HG02870 (cell line): Measurements from ENCODE around the gene MB21D2.

Experiments
- ATAC-seq: cut with Tn5 transposase; IDR thresholded peaks from one replicate; pipeline ENCODE4 v1.9.1; 2021; ENCODE audit warnings: mild to moderate bottlenecking, moderate library complexity; ENCODE audit not compliant: unreplicated experiment

The MB21D2 gene

GRCh38 chr3:192927016-192927415 is 9.4 kb upstream of the MB21D2 start:
- no peak for ATAC-seq

DNA sequence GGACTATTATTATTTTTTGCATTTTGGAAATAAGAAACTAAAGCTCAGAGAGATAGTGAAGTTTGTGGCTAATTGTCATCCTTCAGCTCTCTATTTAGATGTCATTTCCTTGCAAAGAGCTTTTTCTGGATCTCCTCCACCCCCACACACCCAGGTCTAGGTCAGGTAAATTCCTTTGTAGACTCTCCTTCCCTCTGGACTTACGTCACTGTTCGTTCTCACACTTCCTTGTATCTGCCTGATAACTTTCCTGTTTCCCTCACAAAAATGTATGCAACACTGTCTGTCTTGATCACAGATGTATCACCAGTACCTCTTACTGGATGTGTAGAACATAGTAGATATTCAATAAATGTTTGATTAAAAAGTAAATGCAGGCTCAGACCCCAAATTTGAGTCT is 6.1 kb upstream of the MB21D2 start:
- ATAC-seq: no peak

GRCh38 chr3:192921793-192922192 is 4.1 kb upstream of the MB21D2 start:
- ATAC-seq: no peak

DNA sequence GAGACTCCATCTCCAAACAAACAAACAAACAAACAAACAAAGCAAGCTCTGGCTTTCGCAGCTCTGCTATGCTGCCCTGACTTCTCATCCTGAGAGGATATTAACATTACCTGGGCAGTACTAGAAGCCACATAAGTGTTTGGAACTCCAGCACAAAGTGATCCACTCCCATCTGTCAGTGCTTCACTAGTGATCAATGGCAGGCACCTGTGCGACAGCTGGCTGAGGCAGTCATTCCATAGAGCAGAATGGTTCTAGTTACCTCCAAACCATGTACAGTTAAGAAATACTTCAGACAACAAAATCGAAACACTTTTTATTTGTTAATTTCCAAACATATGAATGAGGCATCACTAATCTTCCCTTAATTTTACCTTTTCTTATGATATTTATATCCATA is 2.8 kb upstream of the MB21D2 start:
- no peak for ATAC-seq

GRCh38 chr3:192919901-192920300 is 2.2 kb upstream of the MB21D2 start:
- no peak for ATAC-seq

GRCh38 chr3:192918275-192918588 is 576 bp upstream of the MB21D2 start:
- ATAC-seq: no peak

DNA sequence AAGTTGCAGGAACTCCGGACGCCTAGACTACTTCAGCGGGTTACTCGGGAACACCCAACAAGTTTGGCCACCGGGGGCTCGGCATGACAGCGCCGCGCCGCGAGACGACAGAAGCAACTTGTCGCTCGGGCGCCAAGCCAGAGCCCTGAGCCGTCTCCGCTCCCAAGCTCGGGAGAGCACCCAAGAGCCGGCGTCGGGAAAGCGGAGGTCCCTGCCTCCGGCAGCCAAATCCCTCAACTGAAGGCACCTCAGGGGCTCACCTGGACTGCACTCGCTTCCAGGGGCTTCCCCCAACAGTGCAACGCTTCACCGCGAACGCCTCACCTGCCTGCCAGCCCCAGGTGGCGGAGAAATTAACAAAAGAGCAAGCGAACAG is 640 bp downstream of the MB21D2 start:
- peak; percentile 30 for ATAC-seq

- peak; percentile 3 for ATAC-seq
These were observed 1.2 kb downstream of the MB21D2 start for GRCh38 chr3:192916371-192917027.

GRCh38 chr3:192915722-192916121 is 1.9 kb downstream of the MB21D2 start:
- no peak for ATAC-seq

DNA sequence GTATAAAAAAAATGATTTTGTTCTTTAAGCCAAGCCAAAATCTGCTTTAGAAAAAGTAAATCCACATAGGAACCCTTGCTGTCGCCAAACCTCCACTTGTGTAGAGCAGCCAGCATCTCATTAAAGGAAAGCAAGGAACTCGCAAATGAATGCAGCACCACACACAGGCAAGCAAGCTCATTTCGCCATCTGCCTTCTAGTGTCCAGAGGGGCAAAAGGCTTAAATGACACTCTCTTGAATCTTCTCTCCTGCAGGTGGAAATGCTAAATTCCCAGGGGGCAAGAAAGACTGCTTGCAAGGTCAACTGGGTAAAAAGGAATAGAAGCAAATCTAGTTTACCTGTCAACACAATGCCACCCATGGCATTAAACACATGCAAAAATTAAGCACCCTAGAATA is 2.4 kb downstream of the MB21D2 start:
- ATAC-seq: peak; percentile 23

DNA sequence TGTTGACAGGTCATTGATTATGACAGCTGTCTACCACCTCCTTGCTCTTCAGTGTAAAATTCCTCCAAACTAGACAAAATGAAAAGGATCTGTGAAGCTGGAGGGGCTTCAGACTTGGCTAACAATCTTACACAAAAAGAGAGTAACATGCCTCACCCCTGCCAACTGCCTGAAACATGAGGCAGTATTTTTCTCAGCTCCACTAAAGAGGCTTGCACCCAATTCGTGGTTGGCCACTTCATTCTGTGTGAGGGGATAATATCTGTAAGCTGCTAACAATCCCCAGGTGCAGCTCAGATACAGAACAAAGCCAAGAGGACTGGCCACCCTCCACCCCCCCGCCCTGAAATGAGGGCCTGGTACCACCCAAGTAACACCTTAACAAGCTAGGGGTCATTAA is 2.8 kb downstream of the MB21D2 start:
- ATAC-seq: no peak

DNA sequence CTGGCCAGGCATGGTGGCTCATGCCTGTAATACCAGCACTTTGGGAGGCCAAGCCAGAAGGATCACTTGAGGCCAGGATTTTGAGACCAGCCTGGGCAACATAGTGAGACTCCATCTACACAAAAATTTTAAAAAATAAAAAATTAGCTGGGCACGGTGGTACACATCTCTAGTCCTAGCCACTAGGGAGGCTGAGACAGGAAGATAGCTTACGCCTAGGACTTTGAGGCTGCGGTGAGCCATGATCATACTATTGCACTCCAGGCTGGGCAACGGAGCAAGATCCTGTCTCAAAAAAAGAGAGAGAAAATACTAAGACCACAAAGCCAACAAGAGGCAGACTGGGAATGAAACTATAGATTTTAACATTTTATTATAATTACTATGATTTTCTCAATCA is 4.1 kb downstream of the MB21D2 start:
- ATAC-seq: no peak

GRCh38 chr3:192911293-192911692 is 6.4 kb downstream of the MB21D2 start:
- ATAC-seq: no peak

DNA sequence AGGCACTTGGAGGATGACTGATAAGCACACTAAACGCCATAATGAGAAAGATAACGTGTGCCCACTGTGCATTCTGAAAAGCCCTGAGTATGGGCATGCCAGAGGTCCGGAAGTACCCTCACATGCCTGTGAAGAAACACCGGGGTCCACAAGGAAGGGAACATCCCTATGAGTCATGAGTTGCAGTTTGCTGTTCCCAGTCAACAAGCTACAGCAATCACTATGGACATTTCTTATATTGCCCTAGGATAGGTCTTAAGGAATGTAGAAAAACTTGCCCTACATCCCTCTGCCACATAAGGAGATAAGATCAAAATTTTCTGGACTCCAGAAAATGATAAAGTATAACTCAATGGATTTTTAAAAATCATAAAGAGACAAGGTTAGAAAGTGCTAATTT is 9.9 kb downstream of the MB21D2 start:
- no peak for ATAC-seq

- no peak for ATAC-seq
These were observed 10.7 kb downstream of the MB21D2 start for GRCh38 chr3:192906940-192907339.

- ATAC-seq: no peak
These were observed 11.5 kb downstream of the MB21D2 start for GRCh38 chr3:192905980-192906678.

DNA sequence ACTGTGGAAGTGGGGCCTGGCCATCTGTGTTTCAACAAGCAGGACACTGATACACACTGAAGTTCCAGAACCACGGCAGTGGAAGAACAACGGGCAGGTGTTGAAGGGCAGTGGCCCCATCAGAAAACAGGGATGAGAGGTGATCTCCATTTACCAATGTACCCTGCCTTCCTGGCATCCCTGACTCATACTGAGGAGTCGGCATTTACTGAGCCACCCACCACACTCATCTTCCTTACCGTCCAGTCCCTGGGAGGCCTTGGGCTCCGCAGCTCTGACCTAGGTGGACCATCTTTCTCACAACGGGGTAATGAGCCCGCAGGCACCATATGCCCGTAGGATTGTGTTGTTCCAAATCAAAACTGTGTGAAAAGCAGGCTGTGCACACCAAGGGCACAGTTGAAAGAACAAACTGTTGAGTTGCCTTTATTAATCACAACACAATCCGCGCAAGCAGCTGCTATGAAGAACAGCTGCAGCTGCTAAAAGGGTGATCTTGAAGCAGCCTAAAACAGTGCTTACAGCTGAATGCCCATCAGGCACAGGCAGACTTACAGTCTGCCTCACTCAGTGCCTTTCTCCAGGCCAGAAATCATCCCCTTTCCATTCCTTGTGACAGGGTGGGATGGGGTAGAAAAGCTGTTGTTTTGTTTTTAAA is 12.9 kb downstream of the MB21D2 start:
- ATAC-seq: no peak

DNA sequence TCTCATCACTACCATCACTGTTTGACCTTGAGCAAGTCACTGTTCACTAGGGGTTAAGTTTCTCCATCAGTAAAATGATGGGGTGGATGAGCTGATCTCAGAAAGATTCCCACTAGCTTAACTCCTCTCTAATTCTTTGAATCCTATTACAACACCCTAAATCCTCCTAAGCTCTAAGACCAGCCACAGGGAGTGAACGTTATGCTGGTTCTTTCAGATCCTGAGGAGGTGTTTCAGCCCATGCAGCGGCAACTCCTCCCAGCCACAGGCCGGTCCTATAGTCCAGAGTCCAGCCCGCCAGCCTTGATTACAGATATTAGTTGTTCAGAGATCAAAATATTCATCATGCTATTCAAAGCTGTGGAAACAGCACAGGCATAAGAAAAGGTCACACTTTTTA is 15.1 kb downstream of the MB21D2 start:
- no peak for ATAC-seq

DNA sequence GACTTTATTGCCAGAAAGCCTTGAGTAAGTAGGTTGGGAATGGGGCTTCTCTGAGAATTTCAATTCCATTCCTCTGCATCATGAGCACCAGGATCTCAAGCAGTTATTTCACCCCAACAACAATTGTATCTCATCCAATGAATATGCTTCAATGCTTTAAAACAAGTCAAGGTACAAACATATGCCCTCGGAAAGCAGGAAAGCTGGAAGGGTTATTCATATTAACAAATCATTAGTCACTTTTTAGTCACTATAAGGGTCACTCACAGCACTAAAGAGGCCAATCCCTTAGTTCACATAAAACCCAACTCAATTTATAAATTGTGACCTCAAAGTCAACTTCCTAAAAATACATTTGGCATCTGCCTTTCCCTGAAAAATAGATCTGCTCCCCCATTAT is 16.2 kb downstream of the MB21D2 start:
- ATAC-seq: no peak

DNA sequence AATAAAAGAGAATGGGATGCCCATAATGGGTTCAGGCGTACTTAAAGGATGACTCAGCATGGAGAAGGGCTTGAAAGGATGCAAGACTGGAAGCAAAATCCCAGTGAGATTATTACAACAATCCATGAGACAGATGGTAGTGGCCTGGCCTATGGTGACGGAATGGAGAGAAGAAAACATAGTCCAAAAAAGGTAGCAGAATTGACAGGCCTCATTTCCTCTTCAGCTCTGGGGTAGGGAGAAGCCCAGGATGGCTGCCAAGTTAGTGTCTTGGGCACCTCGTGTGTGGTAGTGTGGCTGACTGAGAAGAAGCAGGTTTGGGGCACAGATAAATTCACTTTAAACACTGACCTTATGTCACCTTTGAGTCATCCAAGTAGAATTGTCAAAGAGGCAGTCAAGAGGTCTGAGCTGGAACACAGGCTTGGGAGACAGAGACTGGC is 18.1 kb downstream of the MB21D2 start:
- no peak for ATAC-seq

DNA sequence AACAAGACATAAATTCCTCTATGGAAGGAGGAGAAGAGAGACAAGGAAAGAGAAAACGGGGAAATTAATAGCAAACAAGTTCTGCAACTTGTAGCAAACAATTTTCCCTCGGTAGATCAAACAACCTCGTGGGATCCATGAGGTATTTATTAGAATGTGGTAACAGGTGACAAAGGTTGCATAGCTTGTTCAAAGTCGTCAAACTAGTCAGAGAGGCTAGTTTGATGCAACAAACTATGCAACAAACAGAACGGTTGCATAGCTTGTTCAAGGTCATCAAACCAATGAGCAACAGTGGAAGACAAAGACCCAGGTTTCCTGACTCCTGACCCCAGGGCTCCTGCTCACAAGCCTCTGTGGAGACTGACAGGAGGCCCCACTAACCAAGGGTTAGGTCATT is 20.7 kb downstream of the MB21D2 start:
- no peak for ATAC-seq

- ATAC-seq: no peak
These were observed 21.4 kb downstream of the MB21D2 start for GRCh38 chr3:192896208-192896607.
